Stromal cell of bone marrow (primary cell): ENCODE measurements around the gene CD96.

Experiments
- DNase-seq: peaks from one replicate; pipeline ENCODE4 v3.0.0-alpha.2; 2012; ENCODE audit warnings: low read depth

The CD96 gene

GRCh38 chr3:111676211-111677006, 134.4 kb downstream of the CD96 start:
- peak; percentile 40 for DNase-seq

GRCh38 chr3:111677007-111677392, 135.0 kb downstream of the CD96 start:
- no peak for DNase-seq

- DNase-seq: no peak
Measured at GRCh38 chr3:111681661-111682426, 139.8 kb downstream of the CD96 start.

DNA sequence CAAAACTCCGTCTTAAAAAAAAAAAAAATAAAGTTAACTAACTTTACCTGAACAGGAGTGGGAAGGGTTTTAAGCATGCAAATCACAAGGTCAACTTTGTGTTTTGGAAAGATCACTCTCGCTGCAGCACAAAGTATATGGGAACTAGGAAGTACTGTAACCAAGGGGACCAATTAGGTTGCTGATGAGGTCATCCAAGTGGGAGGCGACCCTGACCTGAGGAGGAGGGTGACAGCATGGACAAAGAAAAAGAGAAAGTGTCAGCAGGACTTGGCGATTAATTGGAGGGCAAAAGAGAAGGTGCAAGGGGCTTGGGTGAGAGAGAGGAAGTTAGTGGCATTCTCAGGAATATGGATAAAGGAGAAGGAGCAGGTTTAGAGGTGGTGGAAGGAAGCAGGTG, 142.6 kb downstream of the CD96 start:
- no peak for DNase-seq

GRCh38 chr3:111688190-111688800, 146.3 kb downstream of the CD96 start:
- no peak for DNase-seq

- no peak for DNase-seq
Measured at GRCh38 chr3:111690242-111690641, 148.2 kb downstream of the CD96 start.

GRCh38 chr3:111691293-111691909, 149.4 kb downstream of the CD96 start:
- no peak for DNase-seq

GRCh38 chr3:111692593-111693552, 150.9 kb downstream of the CD96 start:
- no peak for DNase-seq

- no peak for DNase-seq
Measured at GRCh38 chr3:111694471-111694870, 152.5 kb downstream of the CD96 start.

- DNase-seq: peak; percentile 71
Measured at GRCh38 chr3:111695636-111696117, 153.7 kb downstream of the CD96 start.

- no peak for DNase-seq
Measured at GRCh38 chr3:111700054-111700453, 158.1 kb downstream of the CD96 start.

- no peak for DNase-seq
Measured at GRCh38 chr3:111701292-111701906, 159.4 kb downstream of the CD96 start.
